Right lobe of liver (tissue), 4 donors: ENCODE results near the gene SCAPER.

ENCODE experiments used
- POLR2A ChIP-seq: fragments of 450-650 bp; IDR thresholded peaks from one replicate; pipeline ENCODE4 v1.6.1; 2017; ENCODE audit warnings: antibody characterized with exemption, mild to moderate bottlenecking
- TF ChIP-seq, protein P1 (sequence below), 4 donors: fragments of 200-600 bp in 3 of 4; fragments of 450-650 bp in 1 of 4; IDR thresholded peaks; one replicate each; pipeline versions ENCODE4 v1.5.1 to v1.8.0; 2016 to 2022; ENCODE audit warnings: antibody characterized with exemption in 4 of 4, mild to moderate bottlenecking in 2 of 4
- donor health status: DM: no; HTN: no; CAD: no.
- donor health status: DM: no; HTN: no; CAD: no.
- donor health status: DM: no; HTN: yes; CAD: no.

DNA sequence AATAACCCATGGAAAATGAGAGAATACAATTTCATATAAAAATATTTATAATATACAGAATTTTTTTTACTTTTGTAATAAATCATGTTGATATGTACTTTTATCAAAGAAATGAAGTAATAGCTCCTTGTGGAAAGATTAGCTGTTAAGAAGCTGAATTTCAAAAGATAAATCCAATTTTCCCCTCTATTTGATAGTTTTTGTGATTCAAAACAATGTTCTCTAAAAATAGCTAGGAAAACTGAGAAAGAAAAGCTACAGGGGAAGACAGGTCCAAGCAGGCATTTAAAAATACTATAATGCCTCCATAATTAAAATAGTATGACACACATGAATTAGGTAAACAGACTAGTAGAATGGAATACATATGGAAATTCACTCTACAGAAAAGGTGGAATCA, 44.9 kb downstream of the SCAPER start:
- TF ChIP-seq, protein P1, sequence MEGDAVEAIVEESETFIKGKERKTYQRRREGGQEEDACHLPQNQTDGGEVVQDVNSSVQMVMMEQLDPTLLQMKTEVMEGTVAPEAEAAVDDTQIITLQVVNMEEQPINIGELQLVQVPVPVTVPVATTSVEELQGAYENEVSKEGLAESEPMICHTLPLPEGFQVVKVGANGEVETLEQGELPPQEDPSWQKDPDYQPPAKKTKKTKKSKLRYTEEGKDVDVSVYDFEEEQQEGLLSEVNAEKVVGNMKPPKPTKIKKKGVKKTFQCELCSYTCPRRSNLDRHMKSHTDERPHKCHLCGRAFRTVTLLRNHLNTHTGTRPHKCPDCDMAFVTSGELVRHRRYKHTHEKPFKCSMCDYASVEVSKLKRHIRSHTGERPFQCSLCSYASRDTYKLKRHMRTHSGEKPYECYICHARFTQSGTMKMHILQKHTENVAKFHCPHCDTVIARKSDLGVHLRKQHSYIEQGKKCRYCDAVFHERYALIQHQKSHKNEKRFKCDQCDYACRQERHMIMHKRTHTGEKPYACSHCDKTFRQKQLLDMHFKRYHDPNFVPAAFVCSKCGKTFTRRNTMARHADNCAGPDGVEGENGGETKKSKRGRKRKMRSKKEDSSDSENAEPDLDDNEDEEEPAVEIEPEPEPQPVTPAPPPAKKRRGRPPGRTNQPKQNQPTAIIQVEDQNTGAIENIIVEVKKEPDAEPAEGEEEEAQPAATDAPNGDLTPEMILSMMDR (IDR thresholded peaks at IDR 0.05): no peak
- no peak for TF ChIP-seq POLR2A
